Natural killer cell (primary cell): ENCODE measurements around the gene PCED1B. TPM values are rescaled to one million over a fixed set of nuclear protein-coding genes. Genes with fewer than 3 reads are reported as not detected.

Experiments
- ATAC-seq, 3 donors: fragments of 150-1000 bp in 2 of 3; fragments of 200-7000 bp in 1 of 3; cut with Tn5 transposase; 1 replicate in 1 of 3; 2 replicates in 2 of 3; pipeline ENCODE4 v1.10.0; 2021; ENCODE audit warnings: mild to moderate bottlenecking in 2 of 3, moderate library complexity in 2 of 3
- DNase-seq, 2 donors: peaks; one replicate each; pipeline versions ENCODE4 v3.0.0 to v3.0.0-alpha.2; 2013 to 2021; ENCODE audit warnings: mixed read lengths in 1 of 2
- H3K27ac ChIP-seq: one replicate; pipeline ENCODE4 v1.5.1; 2013; ENCODE audit warnings: mild to moderate bottlenecking, low read length
- H3K27me3 ChIP-seq: one replicate; pipeline ENCODE4 v1.6.1; 2013; ENCODE audit warnings: low read length; ENCODE audit not compliant: control insufficient read depth, insufficient read depth
- H3K36me3 ChIP-seq: one replicate; pipeline ENCODE4 v1.6.1; 2013; ENCODE audit warnings: low read length; ENCODE audit not compliant: control insufficient read depth, insufficient read depth
- H3K4me1 ChIP-seq: one replicate; pipeline ENCODE4 v1.6.1; 2013; ENCODE audit warnings: low read length; ENCODE audit not compliant: control insufficient read depth, insufficient read depth
- H3K4me3 ChIP-seq: one replicate; pipeline ENCODE4 v1.5.1; 2013; ENCODE audit warnings: low read length
- H3K9me3 ChIP-seq: one replicate; pipeline ENCODE4 v1.6.1; 2013; ENCODE audit warnings: low read length; ENCODE audit not compliant: control insufficient read depth, insufficient read depth
- H3K27ac Mint-ChIP-seq, 2 donors: one replicate each; pipeline ENCODE4 v1.8.0; 2022; ENCODE audit warnings: mild to moderate bottlenecking in 2 of 2, mixed read lengths in 2 of 2, moderate library complexity in 1 of 2
- H3K27me3 Mint-ChIP-seq, 2 donors: one replicate each; pipeline ENCODE4 v1.8.0; 2022; ENCODE audit warnings: low read depth in 2 of 2, mixed read lengths in 2 of 2
- H3K36me3 Mint-ChIP-seq: one replicate; pipeline ENCODE4 v1.8.0; 2022; ENCODE audit warnings: mixed read lengths
- H3K4me1 Mint-ChIP-seq, 2 donors: one replicate each; pipeline ENCODE4 v1.8.0; 2022; ENCODE audit warnings: mixed read lengths in 2 of 2
- H3K4me3 Mint-ChIP-seq: one replicate; pipeline ENCODE4 v1.8.0; 2022; ENCODE audit warnings: mild to moderate bottlenecking, moderate library complexity, mixed read lengths
- H3K9me3 Mint-ChIP-seq, 2 donors: one replicate each; pipeline ENCODE4 v1.8.0; 2022; ENCODE audit warnings: mixed read lengths in 2 of 2
- WGBS: methylation state at CpG from one replicate; pipeline ENCODE4 v1.1.7; 2013; ENCODE audit warnings: missing lambda C conversion rate; ENCODE audit not compliant: insufficient coverage; 5-methylcytosine and 5-hydroxymethylcytosine counted together
- intact Hi-C: fragments of 100-400 bp; cut with micrococcal nuclease; formaldehyde crosslinking; loops from one replicate; pipeline ENCODE4 v1.14.2; 2022
- total RNA-seq, 4 donors: library from RNA; stranded (reverse); fragments of 120-200 nt in 1 of 4; gene quantifications; one replicate each; pipeline versions ENCODE4 v1.2.3 to v1.2.4, GENCODE V29; 2013 to 2022
- TF ChIP-seq, protein P1 (sequence below): fragments of 200-600 bp; IDR thresholded peaks from one replicate; pipeline ENCODE4 v1.8.0; 2022; ENCODE audit warnings: antibody characterized with exemption

Gene PCED1B
- total RNA-seq, 3 donors from 2014 or later (not counting 1 experiment from before 2014, with no cell fraction given) = 30.2 to 35.9 (median 33.3) TPM

DNA sequence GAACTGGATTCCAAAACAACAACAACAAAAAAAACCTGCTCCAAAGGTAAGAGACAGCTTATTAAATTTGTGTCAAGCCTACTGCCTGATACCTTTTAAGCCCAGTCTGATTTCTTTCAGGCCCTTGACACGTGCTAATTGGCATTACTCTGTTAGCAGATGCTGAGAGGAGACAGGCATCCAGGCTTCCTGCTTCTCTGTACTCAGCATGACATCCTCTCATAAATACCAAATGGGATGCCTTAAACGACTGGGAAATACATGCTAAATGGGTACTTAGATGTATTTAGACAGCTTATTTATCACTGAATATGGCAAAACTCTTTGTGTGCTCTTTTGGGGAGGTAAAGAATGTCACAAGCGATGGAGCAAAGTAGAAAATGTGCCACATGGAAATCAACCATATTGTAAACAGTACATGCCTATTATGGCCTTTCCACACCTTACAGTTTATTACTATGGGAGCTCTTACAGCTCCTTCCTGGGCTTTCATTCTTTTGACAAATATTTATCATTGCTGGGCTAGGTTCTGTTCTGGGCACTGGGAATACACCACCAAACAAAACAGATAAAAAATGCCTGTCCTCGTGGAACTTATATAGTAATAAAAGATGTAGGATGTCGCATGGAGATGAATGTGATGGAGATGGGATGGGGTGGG lies 11.5 kb upstream of the PCED1B start:
- 85% methylated on average over 4 of the region's 5 CpGs for WGBS
- DNase-seq = no peak
- intact Hi-C loops = no loop called here
- Mint-ChIP-seq H3K4me1 (no peaks in the 10 kb centered on the region), H3K4me3 (no peak overlapping the region), H3K27me3 (no peaks in the 10 kb centered on the region), H3K36me3 (no peaks in the 10 kb centered on the region), H3K9me3 (no peaks in the 10 kb centered on the region), H3K27ac (no peak overlapping the region)
- H3K27ac ChIP-seq = no peak overlapping the region
- no peaks in the 10 kb centered on the region for H3K9me3 ChIP-seq
- no peaks in the 10 kb centered on the region for H3K4me1 ChIP-seq
- TF ChIP-seq, protein P1, sequence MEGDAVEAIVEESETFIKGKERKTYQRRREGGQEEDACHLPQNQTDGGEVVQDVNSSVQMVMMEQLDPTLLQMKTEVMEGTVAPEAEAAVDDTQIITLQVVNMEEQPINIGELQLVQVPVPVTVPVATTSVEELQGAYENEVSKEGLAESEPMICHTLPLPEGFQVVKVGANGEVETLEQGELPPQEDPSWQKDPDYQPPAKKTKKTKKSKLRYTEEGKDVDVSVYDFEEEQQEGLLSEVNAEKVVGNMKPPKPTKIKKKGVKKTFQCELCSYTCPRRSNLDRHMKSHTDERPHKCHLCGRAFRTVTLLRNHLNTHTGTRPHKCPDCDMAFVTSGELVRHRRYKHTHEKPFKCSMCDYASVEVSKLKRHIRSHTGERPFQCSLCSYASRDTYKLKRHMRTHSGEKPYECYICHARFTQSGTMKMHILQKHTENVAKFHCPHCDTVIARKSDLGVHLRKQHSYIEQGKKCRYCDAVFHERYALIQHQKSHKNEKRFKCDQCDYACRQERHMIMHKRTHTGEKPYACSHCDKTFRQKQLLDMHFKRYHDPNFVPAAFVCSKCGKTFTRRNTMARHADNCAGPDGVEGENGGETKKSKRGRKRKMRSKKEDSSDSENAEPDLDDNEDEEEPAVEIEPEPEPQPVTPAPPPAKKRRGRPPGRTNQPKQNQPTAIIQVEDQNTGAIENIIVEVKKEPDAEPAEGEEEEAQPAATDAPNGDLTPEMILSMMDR = no peak
- H3K27me3 ChIP-seq = no peaks in the 10 kb centered on the region
- H3K4me3 ChIP-seq = no peak overlapping the region
- H3K36me3 ChIP-seq = no peaks in the 10 kb centered on the region
- ATAC-seq = no peak

DNA sequence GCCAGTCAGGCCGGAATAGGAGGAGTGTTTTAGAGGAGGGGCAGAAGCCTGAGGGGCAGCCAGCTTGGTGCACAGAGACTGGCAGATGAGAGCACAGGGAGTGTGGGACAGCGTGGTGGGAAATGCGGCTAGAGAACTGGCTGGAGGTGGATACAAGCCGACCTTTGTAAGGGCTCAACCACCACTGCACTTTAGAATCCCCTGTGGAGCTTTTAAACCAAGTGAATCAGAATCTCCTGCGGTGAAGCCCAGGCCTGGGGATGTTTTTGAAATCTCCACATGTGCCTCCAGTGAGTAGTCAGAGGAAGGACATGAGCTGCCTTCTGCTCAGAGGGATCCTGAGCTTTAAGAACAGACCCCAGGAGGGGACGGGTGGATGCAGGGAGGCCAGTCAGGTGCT lies 10.9 kb upstream of the PCED1B start:
- intact Hi-C loops = no loop called here
- Histone ChIP-seq H3K27me3 (no peaks in the 10 kb centered on the region), H3K36me3 (no peaks in the 10 kb centered on the region), H3K9me3 (no peaks in the 10 kb centered on the region), H3K4me1 (no peaks in the 10 kb centered on the region), H3K4me3 (no peak overlapping the region), H3K27ac (no peak overlapping the region)
- H3K9me3 Mint-ChIP-seq = no peaks in the 10 kb centered on the region
- no peak overlapping the region for H3K27ac Mint-ChIP-seq
- H3K36me3 Mint-ChIP-seq = no peaks in the 10 kb centered on the region
- WGBS = 94% methylated on average over 6 of the region's 6 CpGs
- DNase-seq (no peak), ATAC-seq (no peak)
- no peaks in the 10 kb centered on the region for H3K27me3 Mint-ChIP-seq
- no peaks in the 10 kb centered on the region for H3K4me1 Mint-ChIP-seq
- H3K4me3 Mint-ChIP-seq = no peak overlapping the region
- TF ChIP-seq, protein P1 = no peak

DNA sequence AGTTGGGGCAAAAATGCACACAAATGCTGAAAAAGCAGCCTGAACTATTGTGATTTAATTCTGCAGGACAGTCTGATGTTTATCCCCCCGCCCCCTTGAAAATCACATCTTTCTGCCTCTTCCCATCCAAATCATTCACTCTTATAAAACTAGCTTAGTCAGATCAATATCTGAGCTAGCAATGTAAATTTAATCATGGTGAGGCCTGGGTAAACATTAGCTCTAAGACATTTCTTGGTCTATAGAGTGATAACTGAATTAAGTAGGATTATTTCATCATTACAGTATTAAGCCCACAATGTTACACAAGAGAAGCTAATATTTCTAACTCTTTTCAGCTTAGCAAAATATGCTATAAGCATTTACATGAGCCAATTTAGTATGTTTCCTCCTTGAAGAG lies 9.1 kb upstream of the PCED1B start:
- H3K9me3 Mint-ChIP-seq = no peaks in the 10 kb centered on the region
- Histone ChIP-seq H3K4me3 (no peak overlapping the region), H3K36me3 (no peaks in the 10 kb centered on the region), H3K27me3 (no peaks in the 10 kb centered on the region), H3K27ac (no peak overlapping the region), H3K9me3 (no peaks in the 10 kb centered on the region), H3K4me1 (no peaks in the 10 kb centered on the region)
- intact Hi-C loops = no loop called here
- no peaks in the 10 kb centered on the region for H3K27me3 Mint-ChIP-seq
- no peak overlapping the region for H3K4me3 Mint-ChIP-seq
- no peaks in the 10 kb centered on the region for H3K4me1 Mint-ChIP-seq
- H3K36me3 Mint-ChIP-seq = no peaks in the 10 kb centered on the region
- TF ChIP-seq, protein P1 = no peak
- ATAC-seq (no peak), DNase-seq (no peak)
- no peak overlapping the region for H3K27ac Mint-ChIP-seq
- WGBS = 100% methylated on average over 1 of the region's 1 CpG
